ENCODE results near the gene SEPTIN11.

The SEPTIN11 gene

DNA sequence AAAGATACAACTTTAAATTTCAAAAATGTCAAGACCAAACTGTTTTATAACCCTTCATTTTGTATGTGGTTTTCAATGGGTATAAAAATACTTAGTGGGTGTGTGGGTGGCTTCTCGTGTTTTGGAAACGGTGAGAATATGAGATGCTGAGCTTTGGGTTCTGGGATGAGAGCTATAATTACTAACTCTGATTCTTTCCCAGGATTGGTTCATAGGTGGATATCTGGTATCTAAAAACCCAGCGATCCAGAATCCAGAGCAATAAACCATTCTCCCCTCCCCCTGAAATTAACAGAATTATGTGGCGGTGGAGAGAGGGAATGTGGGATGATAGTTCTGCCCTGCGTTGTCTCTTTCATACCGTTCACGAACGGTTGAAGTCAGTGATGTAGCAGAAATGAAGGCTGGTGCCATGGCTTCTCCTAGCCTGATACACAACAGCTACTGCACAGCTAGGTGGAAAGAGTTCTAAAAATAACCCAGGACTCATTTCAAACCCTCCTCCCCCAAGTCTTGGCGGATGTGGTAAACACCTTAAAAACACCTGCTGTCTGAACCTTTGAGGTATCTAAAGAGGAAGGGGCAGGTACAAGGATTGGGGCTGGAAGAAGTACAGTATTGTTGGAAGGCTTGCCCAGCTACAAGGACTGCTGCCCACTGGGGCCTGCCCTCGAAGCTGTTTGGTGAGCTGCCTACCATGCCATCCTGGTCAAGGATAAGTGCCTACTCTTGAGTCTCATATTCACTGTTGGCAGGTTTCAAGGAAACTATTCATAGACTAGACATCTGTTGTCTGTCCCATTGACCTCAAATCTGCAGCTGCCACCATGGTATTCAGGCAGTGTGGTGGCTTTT lies 44.5 kb downstream of the SEPTIN11 start:
- H3K4me3 ChIP-seq (ENCODE audit: low read depth, low read length): peak overlapping the region; percentile 7; the same call in 1 of the 2 replicates
- peak; percentile 64 for DNase-seq (ENCODE audit: low read depth)
- TF ChIP-seq, protein P1, sequence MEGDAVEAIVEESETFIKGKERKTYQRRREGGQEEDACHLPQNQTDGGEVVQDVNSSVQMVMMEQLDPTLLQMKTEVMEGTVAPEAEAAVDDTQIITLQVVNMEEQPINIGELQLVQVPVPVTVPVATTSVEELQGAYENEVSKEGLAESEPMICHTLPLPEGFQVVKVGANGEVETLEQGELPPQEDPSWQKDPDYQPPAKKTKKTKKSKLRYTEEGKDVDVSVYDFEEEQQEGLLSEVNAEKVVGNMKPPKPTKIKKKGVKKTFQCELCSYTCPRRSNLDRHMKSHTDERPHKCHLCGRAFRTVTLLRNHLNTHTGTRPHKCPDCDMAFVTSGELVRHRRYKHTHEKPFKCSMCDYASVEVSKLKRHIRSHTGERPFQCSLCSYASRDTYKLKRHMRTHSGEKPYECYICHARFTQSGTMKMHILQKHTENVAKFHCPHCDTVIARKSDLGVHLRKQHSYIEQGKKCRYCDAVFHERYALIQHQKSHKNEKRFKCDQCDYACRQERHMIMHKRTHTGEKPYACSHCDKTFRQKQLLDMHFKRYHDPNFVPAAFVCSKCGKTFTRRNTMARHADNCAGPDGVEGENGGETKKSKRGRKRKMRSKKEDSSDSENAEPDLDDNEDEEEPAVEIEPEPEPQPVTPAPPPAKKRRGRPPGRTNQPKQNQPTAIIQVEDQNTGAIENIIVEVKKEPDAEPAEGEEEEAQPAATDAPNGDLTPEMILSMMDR (IDR thresholded peaks at IDR 0.05; ENCODE audit: low read depth, low read length, missing control alignments): no peak

DNA sequence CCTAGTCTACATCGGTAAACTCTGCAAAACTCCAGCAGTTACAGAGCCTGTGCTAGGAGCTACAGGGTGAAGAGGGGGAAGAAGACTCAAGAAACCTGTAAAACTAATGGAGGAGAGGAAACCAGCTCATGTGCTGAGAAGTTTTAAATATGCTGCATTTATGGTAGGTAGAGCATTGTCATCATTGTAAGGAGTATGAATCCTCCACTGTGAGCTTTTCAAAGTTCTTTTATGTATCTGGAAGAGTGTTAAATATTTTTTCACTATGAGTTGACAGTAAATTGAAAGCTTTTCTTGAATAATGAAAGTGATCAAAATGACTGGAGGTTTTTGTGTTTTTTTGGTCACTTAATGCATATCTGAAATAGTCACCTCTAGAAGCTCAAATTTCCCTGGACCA lies 46.2 kb downstream of the SEPTIN11 start:
- DNase-seq (ENCODE audit: low read depth): no peak
- TF ChIP-seq, protein P1 (IDR thresholded peaks at IDR 0.05; ENCODE audit: low read depth, low read length, missing control alignments): no peak

DNA sequence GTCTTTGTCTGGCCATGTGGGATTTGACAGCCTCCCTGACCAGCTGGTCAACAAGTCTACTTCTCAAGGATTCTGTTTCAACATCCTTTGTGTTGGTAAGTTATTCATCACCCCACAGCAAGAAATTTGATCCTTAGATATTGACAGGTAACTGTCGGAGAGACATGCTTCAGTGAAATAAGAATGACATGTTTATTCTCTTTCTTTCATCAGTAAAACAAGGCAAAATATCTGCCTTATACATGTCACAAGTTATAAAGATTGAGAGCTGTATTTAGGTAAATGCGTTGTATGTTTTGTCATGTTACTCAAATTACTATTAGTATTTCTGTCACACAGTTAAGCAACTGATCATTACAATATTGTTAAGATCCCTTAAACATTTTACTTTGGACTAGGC lies 46.9 kb downstream of the SEPTIN11 start:
- TF ChIP-seq, protein P1 (IDR thresholded peaks at IDR 0.05; ENCODE audit: low read depth, low read length, missing control alignments): no peak
- no peak overlapping the region for H3K4me3 ChIP-seq (ENCODE audit: low read depth, low read length)
- DNase-seq (ENCODE audit: low read depth): no peak

More for the DNA sequence above, 46.2 kb downstream of the SEPTIN11 start:
- no peak overlapping the region for H3K4me3 ChIP-seq (ENCODE audit: low read depth, low read length)

DNA sequence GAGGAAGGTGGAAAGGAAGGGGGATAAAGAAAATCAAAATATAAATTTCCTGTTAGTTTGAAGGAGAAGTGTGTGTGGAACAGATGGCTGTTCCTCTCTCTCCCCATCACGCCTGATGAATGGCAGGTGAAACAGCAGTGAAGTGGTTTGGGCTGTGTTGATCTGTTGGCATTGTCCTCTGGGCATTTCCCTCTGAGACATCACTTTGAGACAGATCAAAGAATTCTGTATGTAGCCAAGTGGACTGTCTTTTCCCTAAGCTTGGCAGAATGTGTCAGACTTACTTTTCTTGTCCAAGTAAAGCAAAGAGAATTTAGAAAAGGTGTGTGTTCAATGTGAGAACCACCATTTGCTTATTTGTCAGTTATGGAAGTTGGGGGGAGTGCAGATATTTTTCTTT lies 47.5 kb downstream of the SEPTIN11 start:
- no peak overlapping the region for H3K4me3 ChIP-seq (ENCODE audit: low read depth, low read length)
- TF ChIP-seq, protein P1 (IDR thresholded peaks at IDR 0.05; ENCODE audit: low read depth, low read length, missing control alignments): no peak
- DNase-seq (ENCODE audit: low read depth): no peak

DNA sequence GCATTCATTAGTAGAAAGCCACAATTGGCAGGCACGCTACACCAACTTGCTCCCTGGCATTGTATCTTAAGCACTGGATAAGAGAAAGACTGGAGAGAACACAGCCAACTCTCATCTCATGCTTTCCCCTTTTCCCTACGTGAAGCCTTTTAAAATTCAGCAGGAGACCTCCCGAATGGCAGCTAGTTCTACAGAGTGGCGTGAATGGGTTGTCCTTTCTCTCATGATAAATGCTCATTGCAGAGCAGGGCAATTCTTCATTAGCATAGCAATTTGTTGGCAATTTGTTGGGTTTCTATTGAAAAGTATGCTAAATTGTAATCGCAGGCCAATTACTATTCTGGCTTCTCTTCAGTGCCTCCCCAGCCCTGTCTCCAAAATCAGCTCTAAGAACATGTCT lies 48.0 kb downstream of the SEPTIN11 start:
- TF ChIP-seq, protein P1 (IDR thresholded peaks at IDR 0.05; ENCODE audit: low read depth, low read length, missing control alignments): no peak
- H3K4me3 ChIP-seq (ENCODE audit: low read depth, low read length): no peak overlapping the region
- DNase-seq (ENCODE audit: low read depth): no peak

DNA sequence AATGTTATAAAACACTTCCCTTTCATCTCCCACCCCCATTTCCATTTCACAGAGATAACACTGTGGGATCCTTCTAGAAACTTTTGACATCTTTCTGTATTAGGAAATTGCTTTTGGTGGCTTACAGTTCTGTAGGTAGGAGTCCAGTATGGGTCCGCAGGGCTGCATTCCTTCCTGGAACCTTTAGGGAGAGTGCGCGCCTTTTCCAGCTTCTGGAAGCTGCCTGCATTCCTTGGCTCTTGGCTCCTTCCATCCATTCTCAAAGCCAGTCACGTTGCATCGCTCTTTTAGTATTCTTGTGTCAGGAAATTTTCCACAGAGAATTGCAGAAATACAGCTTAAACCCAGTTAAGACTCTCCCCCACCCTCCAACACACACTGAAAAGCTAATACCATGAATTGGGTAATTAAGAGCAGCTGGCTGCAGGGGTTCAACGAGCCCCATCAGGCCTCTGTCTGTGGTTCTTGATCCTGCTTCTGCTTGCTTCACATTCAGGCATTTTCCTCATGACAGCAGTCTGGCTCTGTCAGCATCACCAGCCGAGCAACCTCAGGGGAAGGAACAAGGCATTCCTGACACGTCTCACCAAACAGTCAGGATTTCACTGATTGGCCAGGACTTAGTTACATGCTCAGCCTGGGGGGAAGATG lies 48.8 kb downstream of the SEPTIN11 start:
- H3K4me3 ChIP-seq (ENCODE audit: low read depth, low read length): no peak overlapping the region
- DNase-seq (ENCODE audit: low read depth): no peak
- TF ChIP-seq, protein P1 (IDR thresholded peaks at IDR 0.05; ENCODE audit: low read depth, low read length, missing control alignments): no peak

Data from GM12864 (cell line).